Fibroblast of skin of scalp (primary cell): Measurements from ENCODE around the gene ADAM30. TPM values are rescaled to one million over a fixed set of nuclear protein-coding genes. Genes with fewer than 3 reads are reported as not detected.

Experiments used
- DNase-seq: peaks from one replicate; pipeline ENCODE4 v3.0.0-alpha.2; 2013
- polyA plus RNA-seq, 2 experiments: library from polyadenylated mRNA; unstranded; fragments of 120-200 nt; gene quantifications; one replicate each; pipeline ENCODE4 v1.2.1, GENCODE V29; 2013; ENCODE audit not compliant: insufficient read length in 2 of 2

Gene ADAM30
- not detected for polyA plus RNA-seq (2013, experiment 1 of 2; ENCODE audit: insufficient read length)
- polyA plus RNA-seq (2013, experiment 2 of 2; ENCODE audit: insufficient read length), result not detected

DNA sequence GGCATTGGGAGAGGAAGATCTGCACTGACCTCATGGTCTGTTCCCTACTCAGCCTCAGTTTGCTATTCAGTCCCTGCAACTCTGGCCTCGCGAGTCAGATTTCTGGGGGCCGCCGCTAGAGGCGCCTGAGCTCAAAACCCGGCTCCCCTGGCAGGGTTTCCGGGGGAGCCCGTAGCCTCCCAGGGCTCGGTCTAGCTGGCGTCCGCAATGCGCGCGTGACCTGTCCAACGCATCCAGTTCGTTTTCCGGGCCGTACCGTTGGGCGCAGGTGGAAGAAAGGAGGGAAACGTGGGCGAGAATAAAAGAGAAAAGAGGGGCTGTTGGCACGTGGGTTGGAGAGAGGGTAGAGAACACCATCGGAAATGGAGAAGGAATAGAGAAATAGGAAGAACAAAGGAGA is at the start of gene ADAM30:
Gene ADAM30, minus strand, starts transcription at position 213 of the 400 bp plus-strand sequence. Its CDS starts 179 bp downstream, at position 34.
- no peak for DNase-seq

DNA sequence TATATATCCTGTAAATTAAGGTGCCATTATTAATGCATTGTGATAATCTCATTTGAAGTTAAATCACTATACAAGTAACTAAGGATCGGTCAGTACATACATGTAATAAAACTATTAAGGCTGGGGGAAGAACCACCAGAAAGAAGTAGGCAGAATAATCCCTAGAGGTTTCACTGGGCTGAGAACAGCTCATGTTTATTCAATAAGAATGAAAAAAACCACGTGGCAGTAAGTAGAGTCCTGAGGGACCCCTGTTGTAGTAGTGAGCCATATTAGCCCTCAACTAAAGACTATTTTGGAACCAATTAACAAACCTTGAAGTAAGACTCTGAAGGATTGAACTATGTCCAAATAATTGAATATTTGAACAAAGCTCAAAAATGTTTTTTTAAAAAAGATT is 46.9 kb upstream of the ADAM30 start:
- DNase-seq, result peak; percentile 54

DNA sequence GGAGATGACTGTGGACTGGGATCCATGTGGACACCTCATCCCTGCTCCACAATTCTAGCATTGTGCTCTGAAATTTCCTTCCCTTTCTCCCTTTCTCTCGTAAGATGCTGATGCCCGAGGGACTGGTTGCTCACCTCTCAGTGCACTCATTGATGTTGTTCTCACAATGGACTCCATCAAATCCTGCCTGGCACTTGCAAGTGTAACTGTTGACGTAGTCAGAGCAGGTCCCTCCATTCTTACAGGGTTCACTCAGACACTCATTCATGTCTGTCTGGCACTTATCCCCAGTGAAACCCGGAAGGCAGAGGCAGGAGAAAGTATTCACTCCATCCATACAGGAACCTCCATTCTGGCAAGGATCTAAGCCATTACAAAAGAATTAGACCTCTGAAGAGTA is 45.1 kb upstream of the ADAM30 start:
- no peak for DNase-seq

- DNase-seq, result no peak
Measured at GRCh38 chr1:119940697-119941096, 44.4 kb upstream of the ADAM30 start.

GRCh38 chr1:119937198-119937597 is 40.9 kb upstream of the ADAM30 start:
- DNase-seq, result no peak

DNA sequence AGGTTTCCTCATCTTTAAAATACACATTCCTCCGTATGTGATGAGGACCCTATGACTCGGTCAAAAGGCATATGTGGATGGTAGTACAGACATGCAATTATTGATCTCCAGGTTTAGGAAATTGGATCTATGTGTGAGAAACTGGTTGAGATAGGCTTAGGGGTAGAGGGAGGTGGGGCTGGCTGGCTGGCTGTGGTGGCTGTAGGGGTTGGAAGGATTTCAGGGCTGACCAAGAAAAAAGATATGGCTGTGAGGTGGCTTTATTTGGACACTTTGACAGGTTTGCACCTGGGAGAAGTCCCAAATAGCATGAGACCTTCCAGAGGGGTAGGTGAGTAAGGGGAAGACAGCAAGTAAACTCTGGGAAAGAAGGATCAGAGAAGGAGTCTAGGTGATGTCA is 39.6 kb upstream of the ADAM30 start:
- no peak for DNase-seq

DNA sequence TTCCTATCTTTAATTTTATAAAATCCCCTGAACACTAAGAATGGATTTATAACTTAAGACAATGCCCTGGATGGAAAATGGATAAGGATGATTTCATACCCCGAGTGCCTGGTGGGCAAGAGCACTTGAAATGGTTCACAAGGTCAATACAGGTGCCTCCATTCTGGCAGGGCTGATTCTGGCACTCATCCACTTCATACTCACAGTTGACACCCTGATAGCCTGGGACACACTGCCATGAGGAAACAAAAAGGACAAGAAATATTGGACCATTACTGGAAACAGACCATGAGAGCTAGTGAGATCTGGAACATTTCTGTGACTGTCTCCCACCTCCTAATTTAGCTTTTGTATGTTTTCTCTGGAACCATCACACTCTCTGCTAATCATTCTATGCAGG is 39.1 kb upstream of the ADAM30 start:
- DNase-seq, result no peak

- no peak for DNase-seq
Measured at GRCh38 chr1:119933397-119933796, 37.1 kb upstream of the ADAM30 start.

GRCh38 chr1:119929643-119930315 is 33.5 kb upstream of the ADAM30 start:
- DNase-seq, result no peak

DNA sequence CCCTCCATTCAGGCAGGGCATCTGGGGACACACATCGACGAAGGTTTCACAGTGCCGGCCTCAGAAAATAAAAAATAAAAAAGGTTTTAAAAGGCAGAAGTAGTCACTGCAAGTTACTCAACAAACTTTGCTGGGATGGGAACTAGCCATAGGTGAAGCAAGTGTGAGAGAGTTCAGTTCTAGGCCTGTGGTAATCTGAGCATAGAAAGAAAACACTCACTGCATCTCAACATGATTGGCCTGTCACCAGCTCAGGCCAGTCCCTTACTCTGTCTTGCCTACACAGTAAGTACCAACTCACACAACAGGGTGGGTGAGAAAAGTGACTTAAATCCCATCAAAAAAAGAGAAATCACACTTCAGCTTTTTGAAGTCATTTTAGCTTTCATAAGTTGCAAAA is 30.2 kb upstream of the ADAM30 start:
- no peak for DNase-seq

- no peak for DNase-seq
Measured at GRCh38 chr1:119924948-119925898, 28.9 kb upstream of the ADAM30 start.

- no peak for DNase-seq
Measured at GRCh38 chr1:119920104-119920968, 24.0 kb upstream of the ADAM30 start.

DNA sequence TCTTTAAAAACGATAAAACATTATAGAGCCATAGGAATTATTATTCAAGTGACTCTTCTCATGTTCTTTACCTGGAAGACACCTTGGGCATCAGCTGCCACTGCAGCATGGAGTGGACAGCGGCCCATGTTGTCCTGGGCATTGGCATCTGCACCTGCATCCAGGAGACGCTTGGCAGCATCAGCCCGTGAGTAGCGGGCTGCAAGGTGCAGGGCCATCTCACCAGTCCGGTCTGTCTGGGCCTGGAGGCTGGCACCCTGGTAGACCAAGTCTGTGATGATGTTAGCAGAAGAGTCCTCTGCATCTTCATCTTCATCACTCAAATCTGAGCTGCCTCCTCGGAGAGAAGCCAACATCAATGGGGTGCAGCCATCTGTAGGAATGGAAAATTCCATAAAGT is 22.9 kb upstream of the ADAM30 start:
- DNase-seq, result no peak

DNA sequence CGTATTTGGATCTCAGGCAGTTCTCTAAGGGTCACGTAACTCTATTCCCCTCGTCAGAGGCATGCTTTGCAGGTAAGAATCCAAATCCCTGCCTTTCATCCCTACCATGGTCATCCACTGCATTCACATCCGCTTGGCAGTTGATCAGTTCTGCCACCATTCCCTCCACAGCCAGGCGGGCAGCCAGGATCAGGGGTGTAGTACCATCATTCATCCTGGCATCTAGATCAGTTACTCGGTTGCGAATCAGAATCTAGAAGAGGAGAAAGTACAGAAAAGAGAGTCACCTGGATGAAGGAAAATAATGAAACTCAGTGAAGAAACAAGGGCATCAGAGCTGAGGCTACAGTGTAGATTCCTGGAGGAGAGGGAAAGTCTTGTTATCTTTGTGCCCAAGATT is 22.0 kb upstream of the ADAM30 start:
- DNase-seq, result no peak

GRCh38 chr1:119917304-119918055 is 21.2 kb upstream of the ADAM30 start:
- DNase-seq, result no peak

- DNase-seq, result no peak
Measured at GRCh38 chr1:119915517-119915916, 19.2 kb upstream of the ADAM30 start.

- DNase-seq, result peak; percentile 12
Measured at GRCh38 chr1:119914071-119914470, 17.8 kb upstream of the ADAM30 start.

- DNase-seq, result no peak
Measured at GRCh38 chr1:119912963-119913362, 16.6 kb upstream of the ADAM30 start.

GRCh38 chr1:119911775-119912174 is 15.5 kb upstream of the ADAM30 start:
- no peak for DNase-seq

GRCh38 chr1:119910618-119911017 is 14.3 kb upstream of the ADAM30 start:
- DNase-seq, result no peak

DNA sequence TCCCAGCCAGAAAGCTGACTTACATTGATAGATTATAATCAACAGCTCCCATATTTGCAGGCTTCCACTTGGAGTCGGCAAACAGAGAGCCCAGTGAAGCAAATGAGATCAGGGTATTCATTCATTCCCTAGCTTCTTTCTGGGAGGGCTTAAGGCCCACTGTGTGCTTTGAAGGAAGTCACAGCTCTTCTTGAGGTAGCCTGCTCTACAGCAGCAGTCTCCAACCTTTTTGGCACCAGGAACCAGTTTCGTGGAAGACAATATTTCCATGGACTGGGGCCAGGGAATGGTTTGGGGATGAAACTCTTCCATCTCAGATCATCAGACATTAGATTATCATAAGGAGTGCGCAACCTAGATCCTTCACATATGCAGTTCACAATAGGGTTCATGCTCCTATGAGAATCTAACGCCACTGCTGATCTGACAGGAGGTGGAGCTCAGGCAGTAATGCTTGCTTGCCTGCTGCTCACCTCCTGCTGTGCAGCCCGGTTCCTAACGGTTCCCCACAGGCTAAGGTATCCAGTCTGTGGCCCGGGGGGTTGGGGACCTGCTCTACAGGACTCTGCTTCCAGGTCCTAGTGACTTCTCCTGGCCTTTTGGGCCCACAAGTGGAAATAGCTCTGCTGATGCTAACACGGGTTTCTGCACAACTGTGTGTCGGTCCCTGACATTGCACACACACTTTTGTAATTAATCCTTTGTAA is 13.7 kb upstream of the ADAM30 start:
- no peak for DNase-seq
